GM18505 (cell line): Measurements from ENCODE around the gene HIF1AN.

Experiments used
- ATAC-seq: cut with Tn5 transposase; IDR thresholded peaks from one replicate; pipeline ENCODE4 v1.9.1; 2021; ENCODE audit not compliant: unreplicated experiment
- POLR2A ChIP-seq: IDR thresholded peaks from 4 replicates; pipeline ENCODE4 v1.6.1; 2011; ENCODE audit warnings: borderline replicate concordance; ENCODE audit not compliant: insufficient read depth, insufficient read length; ENCODE audit errors: extremely low read depth

Gene HIF1AN

GRCh38 chr10:100579261-100580090 lies 43.7 kb downstream of the HIF1AN start:
- no peak for ATAC-seq

GRCh38 chr10:100586959-100587358 lies 51.2 kb downstream of the HIF1AN start:
- ATAC-seq = no peak
- TF ChIP-seq POLR2A = no peak

More at GRCh38 chr10:100579261-100580090, 43.7 kb downstream of the HIF1AN start:
- TF ChIP-seq POLR2A = no peak

GRCh38 chr10:100598166-100598565 lies 62.4 kb downstream of the HIF1AN start:
- no peak for ATAC-seq
- no peak for TF ChIP-seq POLR2A

- no peak for TF ChIP-seq POLR2A
- no peak for ATAC-seq
Observed at GRCh38 chr10:100600218-100600617, 64.5 kb downstream of the HIF1AN start.

GRCh38 chr10:100607439-100607838 lies 71.7 kb downstream of the HIF1AN start:
- ATAC-seq = no peak

More at GRCh38 chr10:100607439-100607838, 71.7 kb downstream of the HIF1AN start:
- TF ChIP-seq POLR2A = no peak
